Tibial nerve (tissue), 4 donors: ENCODE measurements around the gene TJP3. TPM values are rescaled to one million over a fixed set of nuclear protein-coding genes. Genes with fewer than 3 reads are reported as not detected.

Experiments
- DNase-seq, 2 donors: peaks; one replicate each; pipeline ENCODE4 v3.0.0-alpha.2; 2019; ENCODE audit warnings: low spot score in 2 of 2
- H3K27ac ChIP-seq, 4 donors: fragments of 200-600 bp; sonication (generic) in 3 of 4; one replicate each; pipeline ENCODE4 v1.5.1; 2017 to 2019; ENCODE audit warnings: mild to moderate bottlenecking in 1 of 4
- H3K27me3 ChIP-seq, 2 donors: fragments of 200-600 bp; sonication (generic) in 1 of 2; one replicate each; pipeline versions ENCODE4 v1.5.1 to v1.6.0; 2017 to 2019
- H3K36me3 ChIP-seq, 3 donors: fragments of 200-600 bp; sonication (generic); one replicate each; pipeline ENCODE4 v1.5.1; 2018 to 2019
- H3K4me1 ChIP-seq, 4 donors: fragments of 200-600 bp; sonication (generic) in 3 of 4; one replicate each; pipeline ENCODE4 v1.5.1; 2017 to 2019
- H3K4me3 ChIP-seq, 4 donors: fragments of 200-600 bp; sonication (generic) in 3 of 4; one replicate each; pipeline ENCODE4 v1.5.1; 2017 to 2019; ENCODE audit warnings: mild to moderate bottlenecking in 1 of 4, moderate library complexity in 1 of 4
- H3K9me3 ChIP-seq, 4 donors: fragments of 200-600 bp; sonication (generic) in 3 of 4; one replicate each; pipeline ENCODE4 v1.5.1; 2017 to 2019
- EP300 ChIP-seq, 2 donors: sonication (generic); formaldehyde crosslinking; IDR thresholded peaks; one replicate each; pipeline ENCODE4 v1.6.1; 2017; ENCODE audit warnings: antibody characterized with exemption in 2 of 2, mild to moderate bottlenecking in 1 of 2
- POLR2A ChIP-seq, 2 donors: fragments of 450-650 bp; IDR thresholded peaks; one replicate each; pipeline ENCODE4 v1.6.1; 2017; ENCODE audit warnings: antibody characterized with exemption in 2 of 2, mild to moderate bottlenecking in 2 of 2, moderate library complexity in 2 of 2
- WGBS, 2 donors: methylation state at CpG; one replicate each; pipeline ENCODE4 v1.1.5; 2018; 5-methylcytosine and 5-hydroxymethylcytosine counted together
- total RNA-seq, 4 donors: library from RNA; depleted of rRNA; stranded (reverse); fragments of >200 nt; gene quantifications; one replicate each; pipeline ENCODE4 v1.1.0, GENCODE V29; 2016
- TF ChIP-seq, protein P1 (sequence below), 5 experiments: fragments of 200-600 bp in 3 of 5; fragments of 450-650 bp in 2 of 5; sonication (generic) in 3 of 5; IDR thresholded peaks; one replicate each; pipeline ENCODE4 v1.5.1; 2016 to 2019; ENCODE audit warnings: antibody characterized with exemption in 5 of 5, mild to moderate bottlenecking in 3 of 5, moderate library complexity in 2 of 5

The TJP3 gene
- total RNA-seq, 4 donors from 2014 or later, result 0.21 to 0.90 (median 0.22) TPM; not detected in 1

GRCh38 chr19:3687774-3688706 lies 20.1 kb upstream of the TJP3 start:
- Histone ChIP-seq H3K9me3 (peaks cover 0 to 8% (median 0%) of the 10 kb centered on the region in 4 donors), H3K36me3 (peaks cover 0 to 41% (median 6%) of the 10 kb centered on the region in 3 donors), H3K27me3 (no peaks in the 10 kb centered on the region), H3K4me3 (peak overlapping the region in 1 of 4 donors; percentile 45), H3K27ac (peak overlapping the region in 2 of 4 donors; percentile 20 to 71), H3K4me1 (peaks cover 0 to 35% (median 3%) of the 10 kb centered on the region in 4 donors)
- 45 to 61% methylated on average over 28 to 50 of the region's 55 CpGs for WGBS, 2 donors
- peak in 1 of 2 donors; percentile 7 for TF ChIP-seq POLR2A (IDR thresholded peaks at IDR 0.05)
- TF ChIP-seq, protein P1, sequence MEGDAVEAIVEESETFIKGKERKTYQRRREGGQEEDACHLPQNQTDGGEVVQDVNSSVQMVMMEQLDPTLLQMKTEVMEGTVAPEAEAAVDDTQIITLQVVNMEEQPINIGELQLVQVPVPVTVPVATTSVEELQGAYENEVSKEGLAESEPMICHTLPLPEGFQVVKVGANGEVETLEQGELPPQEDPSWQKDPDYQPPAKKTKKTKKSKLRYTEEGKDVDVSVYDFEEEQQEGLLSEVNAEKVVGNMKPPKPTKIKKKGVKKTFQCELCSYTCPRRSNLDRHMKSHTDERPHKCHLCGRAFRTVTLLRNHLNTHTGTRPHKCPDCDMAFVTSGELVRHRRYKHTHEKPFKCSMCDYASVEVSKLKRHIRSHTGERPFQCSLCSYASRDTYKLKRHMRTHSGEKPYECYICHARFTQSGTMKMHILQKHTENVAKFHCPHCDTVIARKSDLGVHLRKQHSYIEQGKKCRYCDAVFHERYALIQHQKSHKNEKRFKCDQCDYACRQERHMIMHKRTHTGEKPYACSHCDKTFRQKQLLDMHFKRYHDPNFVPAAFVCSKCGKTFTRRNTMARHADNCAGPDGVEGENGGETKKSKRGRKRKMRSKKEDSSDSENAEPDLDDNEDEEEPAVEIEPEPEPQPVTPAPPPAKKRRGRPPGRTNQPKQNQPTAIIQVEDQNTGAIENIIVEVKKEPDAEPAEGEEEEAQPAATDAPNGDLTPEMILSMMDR (IDR thresholded peaks at IDR 0.05), result no peak
- no peak for DNase-seq

GRCh38 chr19:3690551-3691371 lies 17.4 kb upstream of the TJP3 start:
- TF ChIP-seq POLR2A (IDR thresholded peaks at IDR 0.05), result no peak
- Histone ChIP-seq H3K27me3 (no peaks in the 10 kb centered on the region), H3K36me3 (peaks cover 0 to 29% (median 0%) of the 10 kb centered on the region in 3 donors), H3K4me3 (no peak overlapping the region), H3K27ac (no peak overlapping the region), H3K4me1 (peaks cover 0 to 32% (median 3%) of the 10 kb centered on the region in 4 donors), H3K9me3 (no peaks in the 10 kb centered on the region)
- DNase-seq, result no peak
- 93 to 94% methylated on average over 31 of the region's 31 CpGs for WGBS, 2 donors

DNA sequence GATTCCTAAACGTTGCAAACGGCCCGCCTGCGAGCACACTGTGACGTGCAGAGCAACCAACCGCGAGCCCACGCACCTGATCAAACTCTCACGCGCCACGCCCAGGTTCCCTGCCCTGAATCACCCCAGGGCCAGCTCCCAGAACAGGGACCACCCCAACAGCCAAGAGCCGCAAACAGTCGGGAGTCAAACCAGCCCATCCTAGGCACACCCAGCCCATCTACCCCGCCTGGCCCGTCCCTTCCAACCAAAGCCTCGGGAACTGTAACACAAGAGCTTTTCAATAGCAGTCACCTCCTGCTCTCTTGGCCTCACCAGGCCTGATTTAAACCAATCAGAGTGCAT lies 16.8 kb upstream of the TJP3 start:
- peaks cover 0 to 32% (median 3%) of the 10 kb centered on the region in 4 donors for H3K4me1 ChIP-seq
- peaks cover 0 to 35% (median 0%) of the 10 kb centered on the region in 3 donors for H3K36me3 ChIP-seq
- no peaks in the 10 kb centered on the region for H3K27me3 ChIP-seq
- no peak overlapping the region for H3K27ac ChIP-seq
- no peak overlapping the region for H3K4me3 ChIP-seq
- 84 to 90% methylated on average over 16 of the region's 16 CpGs for WGBS, 2 donors
- TF ChIP-seq POLR2A (IDR thresholded peaks at IDR 0.05) (no peak), EP300 (IDR thresholded peaks at IDR 0.05) (no peak)
- TF ChIP-seq, protein P1 (IDR thresholded peaks at IDR 0.05), result no peak
- H3K9me3 ChIP-seq, result no peaks in the 10 kb centered on the region
- no peak for DNase-seq

DNA sequence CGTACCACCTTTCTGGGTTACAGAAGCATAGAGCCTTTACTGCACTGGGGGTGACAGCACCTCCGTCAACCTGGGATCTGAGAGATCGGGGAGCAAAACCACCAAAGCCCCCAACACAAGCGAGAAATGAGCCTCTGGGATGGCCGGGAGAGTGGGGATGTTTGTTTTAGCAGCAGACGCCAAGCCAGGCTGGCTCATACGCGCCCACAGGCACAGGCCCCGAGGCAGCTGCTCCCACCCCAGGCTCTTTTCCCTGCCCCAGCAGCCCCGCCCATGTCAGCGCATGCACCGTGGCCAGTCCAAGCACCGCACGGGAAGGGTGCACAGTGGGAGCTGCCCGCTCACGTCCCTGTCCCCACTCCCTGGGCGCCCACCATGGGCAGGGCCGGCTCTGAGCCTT lies 16.5 kb upstream of the TJP3 start:
- Histone ChIP-seq H3K36me3 (peaks cover 0 to 35% (median 0%) of the 10 kb centered on the region in 3 donors), H3K27ac (no peak overlapping the region), H3K4me3 (no peak overlapping the region), H3K27me3 (no peaks in the 10 kb centered on the region), H3K4me1 (peaks cover 0 to 32% (median 3%) of the 10 kb centered on the region in 4 donors), H3K9me3 (no peaks in the 10 kb centered on the region)
- TF ChIP-seq POLR2A (IDR thresholded peaks at IDR 0.05), result no peak
- TF ChIP-seq EP300 (IDR thresholded peaks at IDR 0.05), result no peak
- TF ChIP-seq, protein P1 (IDR thresholded peaks at IDR 0.05), result no peak
- WGBS, 2 donors, result 95 to 96% methylated on average over 16 to 18 of the region's 18 CpGs
- no peak for DNase-seq

DNA sequence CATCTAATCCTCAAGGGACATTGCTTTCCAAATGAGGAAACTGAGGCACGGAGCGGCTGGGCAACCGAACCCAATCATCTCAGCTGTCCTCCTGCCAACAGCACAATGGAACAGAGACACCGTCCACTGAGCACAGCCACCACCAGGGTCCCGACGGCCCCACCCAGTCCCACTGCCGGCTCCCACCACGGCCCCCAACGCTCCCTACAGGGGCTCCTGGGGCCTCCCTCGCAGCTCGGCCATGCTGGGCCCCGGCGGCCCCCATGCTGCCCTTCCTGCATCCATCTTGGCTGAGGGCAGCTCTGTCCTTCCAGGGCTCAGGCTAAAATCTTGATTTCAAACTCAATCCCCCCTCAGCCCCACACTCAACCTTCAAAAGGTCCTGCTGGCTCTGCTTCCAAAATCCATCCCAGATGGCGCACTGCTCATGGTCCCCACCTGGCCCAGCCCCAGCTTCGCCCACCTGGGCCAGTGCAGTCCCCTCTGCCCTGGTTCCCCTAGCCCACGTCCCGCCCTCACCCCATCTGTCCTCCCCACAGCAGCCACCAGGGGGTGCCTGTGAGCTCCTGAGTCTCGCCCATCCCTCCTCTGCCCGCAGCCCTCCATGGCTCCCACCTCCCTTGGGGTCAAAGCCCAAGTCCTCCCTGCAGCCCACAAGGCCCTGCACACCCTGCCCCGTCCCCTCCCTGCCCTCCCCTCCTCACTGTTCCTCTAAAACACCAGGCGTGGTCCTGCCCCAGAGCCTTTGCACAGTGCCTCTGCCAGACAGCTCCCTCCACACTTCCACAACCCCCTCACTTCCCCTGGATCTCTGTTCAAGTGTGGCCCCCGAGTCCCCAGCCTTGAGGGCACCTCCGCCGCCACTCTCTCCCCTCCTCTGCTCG lies 15.8 kb upstream of the TJP3 start:
- H3K4me3 ChIP-seq, result no peak overlapping the region
- H3K36me3 ChIP-seq, result peaks cover 0 to 35% (median 0%) of the 10 kb centered on the region in 3 donors
- H3K9me3 ChIP-seq, result no peaks in the 10 kb centered on the region
- H3K4me1 ChIP-seq, result peaks cover 0 to 30% (median 3%) of the 10 kb centered on the region in 4 donors
- no peak overlapping the region for H3K27ac ChIP-seq
- TF ChIP-seq, protein P1 (IDR thresholded peaks at IDR 0.05), result peak; percentile 22 to 52 (median 41)
- TF ChIP-seq EP300 (IDR thresholded peaks at IDR 0.05) (no peak), POLR2A (IDR thresholded peaks at IDR 0.05) (no peak)
- DNase-seq, result no peak
- WGBS, 2 donors, result 89 to 91% methylated on average over 22 to 25 of the region's 25 CpGs
- H3K27me3 ChIP-seq, result no peaks in the 10 kb centered on the region
